ENCODE measurements around the gene HYDIN.

Gene HYDIN

GRCh38 chr16:71255721-71256120 is 25.2 kb upstream of the HYDIN start:
- Histone ChIP-seq H3K4me3 (ENCODE audit: low read depth in 1 of 5, low read length in 5 of 5) (no peak overlapping the region), H3K27me3 (ENCODE audit: control insufficient read depth in 5 of 5, insufficient read depth in 4 of 5, low read length in 5 of 5) (no peaks in the 10 kb centered on the region), H3K36me3 (ENCODE audit: control insufficient read depth in 5 of 5, insufficient read depth in 5 of 5, low read length in 5 of 5) (no peaks in the 10 kb centered on the region), H3K9ac (ENCODE audit: low read length in 5 of 5) (no peak overlapping the region), H3K4me1 (ENCODE audit: control insufficient read depth in 5 of 5, insufficient read depth in 5 of 5, low read length in 5 of 5) (peaks cover 0 to 9% (median 5%) of the 10 kb centered on the region in 5 donors), H3K27ac (ENCODE audit: low read depth, low read length) (no peak overlapping the region), H3K9me3 (ENCODE audit: control insufficient read depth in 5 of 5, low read length in 5 of 5) (no peaks in the 10 kb centered on the region)

- H3K9ac ChIP-seq (ENCODE audit: low read length in 5 of 5) = no peak overlapping the region
- no peaks in the 10 kb centered on the region for H3K27me3 ChIP-seq (ENCODE audit: control insufficient read depth in 5 of 5, insufficient read depth in 4 of 5, low read length in 5 of 5)
- H3K9me3 ChIP-seq (ENCODE audit: control insufficient read depth in 5 of 5, low read length in 5 of 5) = no peaks in the 10 kb centered on the region
- H3K4me3 ChIP-seq (ENCODE audit: low read depth in 1 of 5, low read length in 5 of 5) = no peak overlapping the region
- H3K27ac ChIP-seq (ENCODE audit: low read depth, low read length) = no peak overlapping the region
- H3K4me1 ChIP-seq (ENCODE audit: control insufficient read depth in 5 of 5, insufficient read depth in 5 of 5, low read length in 5 of 5) = peaks cover 0 to 7% (median 5%) of the 10 kb centered on the region in 5 donors
- H3K36me3 ChIP-seq (ENCODE audit: control insufficient read depth in 5 of 5, insufficient read depth in 5 of 5, low read length in 5 of 5) = no peaks in the 10 kb centered on the region
Observed at GRCh38 chr16:71254832-71255525, 24.5 kb upstream of the HYDIN start.

- H3K36me3 ChIP-seq (ENCODE audit: control insufficient read depth in 5 of 5, insufficient read depth in 5 of 5, low read length in 5 of 5) = no peaks in the 10 kb centered on the region
- no peak overlapping the region for H3K27ac ChIP-seq (ENCODE audit: low read depth, low read length)
- no peak overlapping the region for H3K4me3 ChIP-seq (ENCODE audit: low read depth in 1 of 5, low read length in 5 of 5)
- H3K9ac ChIP-seq (ENCODE audit: low read length in 5 of 5) = no peak overlapping the region
- H3K27me3 ChIP-seq (ENCODE audit: control insufficient read depth in 5 of 5, insufficient read depth in 4 of 5, low read length in 5 of 5) = no peaks in the 10 kb centered on the region
- no peaks in the 10 kb centered on the region for H3K9me3 ChIP-seq (ENCODE audit: control insufficient read depth in 5 of 5, low read length in 5 of 5)
- H3K4me1 ChIP-seq (ENCODE audit: control insufficient read depth in 5 of 5, insufficient read depth in 5 of 5, low read length in 5 of 5) = peaks cover 0 to 6% (median 5%) of the 10 kb centered on the region in 5 donors
Observed at GRCh38 chr16:71250461-71251235, 20.1 kb upstream of the HYDIN start.

- no peak overlapping the region for H3K4me3 ChIP-seq (ENCODE audit: low read depth in 1 of 5, low read length in 5 of 5)
- no peak overlapping the region for H3K9ac ChIP-seq (ENCODE audit: low read length in 5 of 5)
- H3K9me3 ChIP-seq (ENCODE audit: control insufficient read depth in 5 of 5, low read length in 5 of 5) = no peaks in the 10 kb centered on the region
- H3K4me1 ChIP-seq (ENCODE audit: control insufficient read depth in 5 of 5, insufficient read depth in 5 of 5, low read length in 5 of 5) = no peaks in the 10 kb centered on the region
- no peak overlapping the region for H3K27ac ChIP-seq (ENCODE audit: low read depth, low read length)
- H3K36me3 ChIP-seq (ENCODE audit: control insufficient read depth in 5 of 5, insufficient read depth in 5 of 5, low read length in 5 of 5) = no peaks in the 10 kb centered on the region
- H3K27me3 ChIP-seq (ENCODE audit: control insufficient read depth in 5 of 5, insufficient read depth in 4 of 5, low read length in 5 of 5) = no peaks in the 10 kb centered on the region
Observed at GRCh38 chr16:71249399-71249798, 18.9 kb upstream of the HYDIN start.

- no peak overlapping the region for H3K4me3 ChIP-seq (ENCODE audit: low read depth in 1 of 5, low read length in 5 of 5)
- H3K4me1 ChIP-seq (ENCODE audit: control insufficient read depth in 5 of 5, insufficient read depth in 5 of 5, low read length in 5 of 5) = no peaks in the 10 kb centered on the region
- H3K27ac ChIP-seq (ENCODE audit: low read depth, low read length) = no peak overlapping the region
- no peaks in the 10 kb centered on the region for H3K27me3 ChIP-seq (ENCODE audit: control insufficient read depth in 5 of 5, insufficient read depth in 4 of 5, low read length in 5 of 5)
- peaks cover 0 to 2% (median 0%) of the 10 kb centered on the region in 5 donors for H3K9me3 ChIP-seq (ENCODE audit: control insufficient read depth in 5 of 5, low read length in 5 of 5)
- no peaks in the 10 kb centered on the region for H3K36me3 ChIP-seq (ENCODE audit: control insufficient read depth in 5 of 5, insufficient read depth in 5 of 5, low read length in 5 of 5)
- no peak overlapping the region for H3K9ac ChIP-seq (ENCODE audit: low read length in 5 of 5)
Observed at GRCh38 chr16:71247478-71247877, 17.0 kb upstream of the HYDIN start.

- no peak overlapping the region for H3K9ac ChIP-seq (ENCODE audit: low read length in 5 of 5)
- H3K27ac ChIP-seq (ENCODE audit: low read depth, low read length) = no peak overlapping the region
- H3K9me3 ChIP-seq (ENCODE audit: control insufficient read depth in 5 of 5, low read length in 5 of 5) = peaks cover 0 to 2% (median 0%) of the 10 kb centered on the region in 5 donors
- H3K27me3 ChIP-seq (ENCODE audit: control insufficient read depth in 5 of 5, insufficient read depth in 4 of 5, low read length in 5 of 5) = no peaks in the 10 kb centered on the region
- H3K36me3 ChIP-seq (ENCODE audit: control insufficient read depth in 5 of 5, insufficient read depth in 5 of 5, low read length in 5 of 5) = no peaks in the 10 kb centered on the region
- no peaks in the 10 kb centered on the region for H3K4me1 ChIP-seq (ENCODE audit: control insufficient read depth in 5 of 5, insufficient read depth in 5 of 5, low read length in 5 of 5)
- H3K4me3 ChIP-seq (ENCODE audit: low read depth in 1 of 5, low read length in 5 of 5) = no peak overlapping the region
Observed at GRCh38 chr16:71246309-71246708, 15.8 kb upstream of the HYDIN start.

- Histone ChIP-seq H3K9me3 (ENCODE audit: control insufficient read depth in 5 of 5, low read length in 5 of 5) (peaks cover 0 to 2% (median 0%) of the 10 kb centered on the region in 5 donors), H3K27ac (ENCODE audit: low read depth, low read length) (no peak overlapping the region), H3K27me3 (ENCODE audit: control insufficient read depth in 5 of 5, insufficient read depth in 4 of 5, low read length in 5 of 5) (no peaks in the 10 kb centered on the region), H3K4me1 (ENCODE audit: control insufficient read depth in 5 of 5, insufficient read depth in 5 of 5, low read length in 5 of 5) (no peaks in the 10 kb centered on the region), H3K36me3 (ENCODE audit: control insufficient read depth in 5 of 5, insufficient read depth in 5 of 5, low read length in 5 of 5) (no peaks in the 10 kb centered on the region), H3K9ac (ENCODE audit: low read length in 5 of 5) (no peak overlapping the region), H3K4me3 (ENCODE audit: low read depth in 1 of 5, low read length in 5 of 5) (no peak overlapping the region)
Observed at GRCh38 chr16:71244521-71244920, 14.0 kb upstream of the HYDIN start.

- H3K27ac ChIP-seq (ENCODE audit: low read depth, low read length) = no peak overlapping the region
- no peaks in the 10 kb centered on the region for H3K27me3 ChIP-seq (ENCODE audit: control insufficient read depth in 5 of 5, insufficient read depth in 4 of 5, low read length in 5 of 5)
- H3K9ac ChIP-seq (ENCODE audit: low read length in 5 of 5) = peak overlapping the region in 1 of 5 donors; percentile 10
- no peaks in the 10 kb centered on the region for H3K36me3 ChIP-seq (ENCODE audit: control insufficient read depth in 5 of 5, insufficient read depth in 5 of 5, low read length in 5 of 5)
- H3K9me3 ChIP-seq (ENCODE audit: control insufficient read depth in 5 of 5, low read length in 5 of 5) = peaks cover 0 to 2% (median 0%) of the 10 kb centered on the region in 5 donors
- H3K4me1 ChIP-seq (ENCODE audit: control insufficient read depth in 5 of 5, insufficient read depth in 5 of 5, low read length in 5 of 5) = no peaks in the 10 kb centered on the region
- H3K4me3 ChIP-seq (ENCODE audit: low read depth in 1 of 5, low read length in 5 of 5) = no peak overlapping the region
Observed at GRCh38 chr16:71242601-71243000, 12.1 kb upstream of the HYDIN start.

- no peak overlapping the region for H3K9ac ChIP-seq (ENCODE audit: low read length in 5 of 5)
Observed at GRCh38 chr16:71242036-71242435, 11.5 kb upstream of the HYDIN start.

GRCh38 chr16:71229344-71229743 is 1.2 kb downstream of the HYDIN start:
- H3K4me1 ChIP-seq (ENCODE audit: control insufficient read depth in 5 of 5, insufficient read depth in 5 of 5, low read length in 5 of 5) = peaks cover 0 to 9% (median 6%) of the 10 kb centered on the region in 5 donors
- H3K36me3 ChIP-seq (ENCODE audit: control insufficient read depth in 5 of 5, insufficient read depth in 5 of 5, low read length in 5 of 5) = no peaks in the 10 kb centered on the region
- H3K4me3 ChIP-seq (ENCODE audit: low read depth in 1 of 5, low read length in 5 of 5) = no peak overlapping the region
- peaks cover 0 to 3% (median 3%) of the 10 kb centered on the region in 5 donors for H3K27me3 ChIP-seq (ENCODE audit: control insufficient read depth in 5 of 5, insufficient read depth in 4 of 5, low read length in 5 of 5)
- H3K9me3 ChIP-seq (ENCODE audit: control insufficient read depth in 5 of 5, low read length in 5 of 5) = peaks cover 2 to 15% (median 12%) of the 10 kb centered on the region in 5 donors
- no peak overlapping the region for H3K27ac ChIP-seq (ENCODE audit: low read depth, low read length)
- H3K9ac ChIP-seq (ENCODE audit: low read length in 5 of 5) = no peak overlapping the region

More at GRCh38 chr16:71242036-71242435, 11.5 kb upstream of the HYDIN start:
- Histone ChIP-seq H3K9me3 (ENCODE audit: control insufficient read depth in 5 of 5, low read length in 5 of 5) (peaks cover 0 to 2% (median 0%) of the 10 kb centered on the region in 5 donors), H3K27me3 (ENCODE audit: control insufficient read depth in 5 of 5, insufficient read depth in 4 of 5, low read length in 5 of 5) (no peaks in the 10 kb centered on the region), H3K36me3 (ENCODE audit: control insufficient read depth in 5 of 5, insufficient read depth in 5 of 5, low read length in 5 of 5) (no peaks in the 10 kb centered on the region), H3K4me1 (ENCODE audit: control insufficient read depth in 5 of 5, insufficient read depth in 5 of 5, low read length in 5 of 5) (no peaks in the 10 kb centered on the region), H3K4me3 (ENCODE audit: low read depth in 1 of 5, low read length in 5 of 5) (no peak overlapping the region), H3K27ac (ENCODE audit: low read depth, low read length) (no peak overlapping the region)

Measured in subcutaneous abdominal adipose tissue (tissue), 5 donors.